ENCODE results near the gene NECTIN2.
"Not testable (repeated sequence)": the region's sequence is repeated elsewhere in the genome, so short reads cannot be mapped to it uniquely, and the experiment has no call there.

Gene NECTIN2

GRCh38 chr19:44819246-44819832 lies 26.8 kb upstream of the NECTIN2 start:
- DNase-seq (ENCODE audit: insufficient read length) (no peak), FAIRE-seq (no peak)
- no peak for TF ChIP-seq TAF1 (IDR thresholded peaks at IDR 0.05; ENCODE audit: borderline replicate concordance, low read depth, low read length)
- TF ChIP-seq POLR2A (IDR thresholded peaks at IDR 0.05; ENCODE audit: low read depth, low read length), result no peak
- TF ChIP-seq POLR2AphosphoS5 (IDR thresholded peaks at IDR 0.05; ENCODE audit: low read depth, low read length), result no peak

GRCh38 chr19:44820648-44821609 lies 25.2 kb upstream of the NECTIN2 start:
- TF ChIP-seq POLR2AphosphoS5 (IDR thresholded peaks at IDR 0.05; ENCODE audit: low read depth, low read length), result no peak
- no peak for TF ChIP-seq TAF1 (IDR thresholded peaks at IDR 0.05; ENCODE audit: borderline replicate concordance, low read depth, low read length)
- TF ChIP-seq POLR2A (IDR thresholded peaks at IDR 0.05; ENCODE audit: low read depth, low read length), result no peak
- DNase-seq (ENCODE audit: insufficient read length) (no peak), FAIRE-seq (no peak)

- FAIRE-seq, result no peak
- DNase-seq (ENCODE audit: insufficient read length), result no peak
- TF ChIP-seq POLR2AphosphoS5 (IDR thresholded peaks at IDR 0.05; ENCODE audit: low read depth, low read length), result no peak
- no peak for TF ChIP-seq TAF1 (IDR thresholded peaks at IDR 0.05; ENCODE audit: borderline replicate concordance, low read depth, low read length)
- no peak for TF ChIP-seq POLR2A (IDR thresholded peaks at IDR 0.05; ENCODE audit: low read depth, low read length)
These were observed 23.9 kb upstream of the NECTIN2 start for GRCh38 chr19:44822177-44822576.

- FAIRE-seq (no peak), DNase-seq (ENCODE audit: insufficient read length) (no peak)
- TF ChIP-seq TAF1 (IDR thresholded peaks at IDR 0.05; ENCODE audit: borderline replicate concordance, low read depth, low read length) (no peak), POLR2A (IDR thresholded peaks at IDR 0.05; ENCODE audit: low read depth, low read length) (no peak), POLR2AphosphoS5 (IDR thresholded peaks at IDR 0.05; ENCODE audit: low read depth, low read length) (no peak)
These were observed 23.3 kb upstream of the NECTIN2 start for GRCh38 chr19:44822670-44823372.

- no peak for DNase-seq (ENCODE audit: insufficient read length)
- TF ChIP-seq TAF1 (IDR thresholded peaks at IDR 0.05; ENCODE audit: borderline replicate concordance, low read depth, low read length), result no peak
- no peak for TF ChIP-seq POLR2A (IDR thresholded peaks at IDR 0.05; ENCODE audit: low read depth, low read length)
- TF ChIP-seq POLR2AphosphoS5 (IDR thresholded peaks at IDR 0.05; ENCODE audit: low read depth, low read length), result no peak
- FAIRE-seq, result no peak
These were observed 22.8 kb upstream of the NECTIN2 start for GRCh38 chr19:44823373-44823698.

GRCh38 chr19:44824761-44825160 lies 21.3 kb upstream of the NECTIN2 start:
- no peak for FAIRE-seq
- DNase-seq (ENCODE audit: insufficient read length), result no peak
- no peak for TF ChIP-seq POLR2A (IDR thresholded peaks at IDR 0.05; ENCODE audit: low read depth, low read length)
- no peak for TF ChIP-seq TAF1 (IDR thresholded peaks at IDR 0.05; ENCODE audit: borderline replicate concordance, low read depth, low read length)
- no peak for TF ChIP-seq POLR2AphosphoS5 (IDR thresholded peaks at IDR 0.05; ENCODE audit: low read depth, low read length)

GRCh38 chr19:44832875-44833274 lies 13.2 kb upstream of the NECTIN2 start:
- DNase-seq (ENCODE audit: insufficient read length); FAIRE-seq: not testable (repeated sequence)

GRCh38 chr19:44834399-44834798 lies 11.7 kb upstream of the NECTIN2 start:
- not testable (repeated sequence) for FAIRE-seq; DNase-seq (ENCODE audit: insufficient read length)

- DNase-seq (ENCODE audit: insufficient read length) (no peak), FAIRE-seq (no peak)
- TF ChIP-seq TAF1 (IDR thresholded peaks at IDR 0.05; ENCODE audit: borderline replicate concordance, low read depth, low read length), result no peak
- TF ChIP-seq POLR2A (IDR thresholded peaks at IDR 0.05; ENCODE audit: low read depth, low read length), result no peak
- no peak for TF ChIP-seq POLR2AphosphoS5 (IDR thresholded peaks at IDR 0.05; ENCODE audit: low read depth, low read length)
These were observed 6.8 kb upstream of the NECTIN2 start for GRCh38 chr19:44839276-44839675.

GRCh38 chr19:44840811-44841210 lies 5.3 kb upstream of the NECTIN2 start:
- TF ChIP-seq POLR2A (IDR thresholded peaks at IDR 0.05; ENCODE audit: low read depth, low read length) (no peak), TAF1 (IDR thresholded peaks at IDR 0.05; ENCODE audit: borderline replicate concordance, low read depth, low read length) (no peak), POLR2AphosphoS5 (IDR thresholded peaks at IDR 0.05; ENCODE audit: low read depth, low read length) (no peak)
- FAIRE-seq (no peak), DNase-seq (ENCODE audit: insufficient read length) (no peak)

- TF ChIP-seq POLR2AphosphoS5 (IDR thresholded peaks at IDR 0.05; ENCODE audit: low read depth, low read length), result no peak
- no peak for TF ChIP-seq TAF1 (IDR thresholded peaks at IDR 0.05; ENCODE audit: borderline replicate concordance, low read depth, low read length)
- DNase-seq (ENCODE audit: insufficient read length), result no peak
- FAIRE-seq, result no peak
These were observed 4.9 kb upstream of the NECTIN2 start for GRCh38 chr19:44841231-44841630.

GRCh38 chr19:44845286-44845611 lies 848 bp upstream of the NECTIN2 start:
- FAIRE-seq (no peak), DNase-seq (ENCODE audit: insufficient read length) (no peak)
- TF ChIP-seq TAF1 (IDR thresholded peaks at IDR 0.05; ENCODE audit: borderline replicate concordance, low read depth, low read length), result no peak
- no peak for TF ChIP-seq POLR2A (IDR thresholded peaks at IDR 0.05; ENCODE audit: low read depth, low read length)
- TF ChIP-seq POLR2AphosphoS5 (IDR thresholded peaks at IDR 0.05; ENCODE audit: low read depth, low read length), result no peak
